Activated CD8-positive, alpha-beta memory T cell treated with anti-CD3 and anti-CD28 coated beads, Interleukin-2, amount 10 ng/mL, durations not matched to agents 7 days and 5 days (primary cell): ENCODE data around the gene NUCKS1. TPM values are rescaled to one million over a fixed set of nuclear protein-coding genes. Genes with fewer than 3 reads are reported as not detected.

Experiments
- ATAC-seq: fragments of 150-1000 bp; cut with Tn5 transposase; one replicate; pipeline ENCODE4 v1.10.0; 2021; ENCODE audit warnings: moderate library complexity
- CTCF ChIA-PET: fragments of 350-600 bp; sonication (Branson Sonifier 250); formaldehyde crosslinking; loops from one replicate; lab custom pipeline; 2021; ENCODE audit warnings: antibody characterized with exemption; lab: Charles Lee
- DNase-seq: peaks from one replicate; pipeline ENCODE4 v3.0.0-alpha.2; 2020
- H3K27ac Mint-ChIP-seq: one replicate; pipeline ENCODE4 v1.8.0; 2021; ENCODE audit warnings: mild to moderate bottlenecking, mixed read lengths
- H3K27me3 Mint-ChIP-seq: one replicate; pipeline ENCODE4 v1.8.0; 2021; ENCODE audit warnings: mixed read lengths
- H3K36me3 Mint-ChIP-seq: one replicate; pipeline ENCODE4 v1.8.0; 2021; ENCODE audit warnings: mild to moderate bottlenecking, mixed read lengths
- H3K4me1 Mint-ChIP-seq: one replicate; pipeline ENCODE4 v1.8.0; 2021; ENCODE audit warnings: mixed read lengths
- H3K4me3 Mint-ChIP-seq: one replicate; pipeline ENCODE4 v1.8.0; 2021; ENCODE audit warnings: mild to moderate bottlenecking, moderate library complexity, mixed read lengths
- H3K9me3 Mint-ChIP-seq: one replicate; pipeline ENCODE4 v1.8.0; 2022; ENCODE audit warnings: low read depth, mixed read lengths
- total RNA-seq, 2 experiments: library from RNA; stranded (reverse); gene quantifications; one replicate each; pipeline ENCODE4 v1.2.3, GENCODE V29; 2021

The NUCKS1 gene
- total RNA-seq, 2 experiments from 2014 or later = 179 to 211 TPM

- Mint-ChIP-seq H3K4me3 (no peak overlapping the region), H3K27ac (no peak overlapping the region), H3K4me1 (no peaks in the 10 kb centered on the region), H3K36me3 (no peaks in the 10 kb centered on the region), H3K27me3 (peaks cover 21% of the 10 kb centered on the region), H3K9me3 (no peaks in the 10 kb centered on the region)
- ATAC-seq = no peak
- CTCF ChIA-PET = interaction anchor here (1.6 kb wide), 1 partner anchor 46 kb away, joined by 3 read pairs; no protein-coding TSS in a partner anchor
- DNase-seq = no peak
Measured at GRCh38 chr1:205665201-205666045, 84.6 kb downstream of the NUCKS1 start.

GRCh38 chr1:205664399-205665017, 85.5 kb downstream of the NUCKS1 start:
- H3K36me3 Mint-ChIP-seq = no peaks in the 10 kb centered on the region
- no peaks in the 10 kb centered on the region for H3K4me1 Mint-ChIP-seq
- H3K9me3 Mint-ChIP-seq = no peaks in the 10 kb centered on the region
- H3K27ac Mint-ChIP-seq = no peak overlapping the region
- no peak overlapping the region for H3K4me3 Mint-ChIP-seq
- no peak for ATAC-seq
- CTCF ChIA-PET = interaction anchor here (1.2 to 1.6 kb wide), 2 partner anchors 47 to 71 kb away, joined by 3 read pairs; no protein-coding TSS in a partner anchor
- no peak for DNase-seq
- H3K27me3 Mint-ChIP-seq = peaks cover 19% of the 10 kb centered on the region

- peaks cover 3% of the 10 kb centered on the region for H3K4me1 Mint-ChIP-seq
- CTCF ChIA-PET = interaction anchor here (0.5 to 1.2 kb wide), 2 partner anchors 70 to 122 kb away, joined by 3 read pairs; no protein-coding TSS in a partner anchor
- no peak overlapping the region for H3K27ac Mint-ChIP-seq
- H3K9me3 Mint-ChIP-seq = no peaks in the 10 kb centered on the region
- no peak for DNase-seq
- H3K4me3 Mint-ChIP-seq = no peak overlapping the region
- no peak for ATAC-seq
- peaks cover 10% of the 10 kb centered on the region for H3K27me3 Mint-ChIP-seq
- H3K36me3 Mint-ChIP-seq = no peaks in the 10 kb centered on the region
Measured at GRCh38 chr1:205663286-205663936, 86.6 kb downstream of the NUCKS1 start.

Other genes with a start within 250 kb of the NUCKS1 start
- 1 to 10 TPM; 4.0 to 5.2 TPM for gene CDK18, start 245.5 kb downstream of the NUCKS1 start, total RNA-seq
- 10 to 100 TPM; 70.9 to 79.7 TPM for gene ELK4, start 118.2 kb downstream of the NUCKS1 start, total RNA-seq
- not detected for gene SLC45A3, start 69.7 kb downstream of the NUCKS1 start, total RNA-seq
- gene RAB29, start 25.3 kb upstream of the NUCKS1 start, total RNA-seq = 10 to 100 TPM; 51.0 to 61.4 TPM
- gene SLC41A1, start 63.0 kb upstream of the NUCKS1 start, total RNA-seq = 10 to 100 TPM; 13.3 to 16.7 TPM
- under 1 TPM; 0.30 to 0.44 TPM for gene PM20D1, start 100.0 kb upstream of the NUCKS1 start, total RNA-seq
- gene SLC26A9, start 193.3 kb upstream of the NUCKS1 start, total RNA-seq = not detected